Retina (tissue), 1 donor: ENCODE data around the gene MYBL2.
A peak's percentile ranks its signal among the peaks of the same experiment; 100 is the strongest.
"Not testable (repeated sequence)": the region's sequence is repeated elsewhere in the genome, so short reads cannot be mapped to it uniquely, and the experiment has no call there.

ENCODE experiments used
- DNase-seq: peaks from one replicate; pipeline ENCODE4 v3.0.0-alpha.2; 2016

Gene MYBL2

GRCh38 chr20:43666376-43667328 lies at the start of gene MYBL2:
MYBL2 (plus strand) TSS chr20:43667114; CDS start chr20:43667284, 170 bp downstream.
- DNase-seq = peak; percentile 79

- no peak for DNase-seq
These were observed 35.3 kb upstream of the MYBL2 start for GRCh38 chr20:43631598-43631997.

GRCh38 chr20:43636429-43636828 lies 30.5 kb upstream of the MYBL2 start:
- DNase-seq = no peak

GRCh38 chr20:43642548-43642947 lies 24.4 kb upstream of the MYBL2 start:
- DNase-seq = no peak

- DNase-seq = no peak
These were observed 15.9 kb upstream of the MYBL2 start for GRCh38 chr20:43650997-43651525.

- DNase-seq = not testable (repeated sequence)
These were observed 15.2 kb upstream of the MYBL2 start for GRCh38 chr20:43651650-43652184.

GRCh38 chr20:43653966-43654365 lies 12.9 kb upstream of the MYBL2 start:
- no peak for DNase-seq

GRCh38 chr20:43655176-43655575 lies 11.7 kb upstream of the MYBL2 start:
- DNase-seq = not testable (repeated sequence)

- DNase-seq = no peak
These were observed 11.0 kb upstream of the MYBL2 start for GRCh38 chr20:43655937-43656336.

GRCh38 chr20:43658069-43658722 lies 8.7 kb upstream of the MYBL2 start:
- no peak for DNase-seq

- DNase-seq = no peak
These were observed 8.0 kb upstream of the MYBL2 start for GRCh38 chr20:43658723-43659419.

GRCh38 chr20:43662943-43663655 lies 3.8 kb upstream of the MYBL2 start:
- DNase-seq = no peak

GRCh38 chr20:43665466-43666176 lies 1.3 kb upstream of the MYBL2 start:
- DNase-seq = no peak

- DNase-seq = peak; percentile 49
These were observed 623 bp downstream of the MYBL2 start for GRCh38 chr20:43667341-43668132.

GRCh38 chr20:43669332-43669731 lies 2.4 kb downstream of the MYBL2 start:
- DNase-seq = no peak

- no peak for DNase-seq
These were observed 3.5 kb downstream of the MYBL2 start for GRCh38 chr20:43670423-43670822.

- DNase-seq = no peak
These were observed 9.5 kb downstream of the MYBL2 start for GRCh38 chr20:43676368-43676767.

- no peak for DNase-seq
These were observed 14.1 kb downstream of the MYBL2 start for GRCh38 chr20:43680981-43681380.

GRCh38 chr20:43681468-43681942 lies 14.6 kb downstream of the MYBL2 start:
- peak; percentile 21 for DNase-seq

GRCh38 chr20:43681991-43682410 lies 15.1 kb downstream of the MYBL2 start:
- DNase-seq = no peak
